SK-N-SH (cell line): ENCODE results near the gene ACOX2. TPM values are rescaled to one million over a fixed set of nuclear protein-coding genes. Genes with fewer than 3 reads are reported as not detected.
A peak's percentile ranks its signal among the peaks of the same experiment; 100 is the strongest.

Source experiments
- CTCF ChIA-PET: fragments of 300-600, 350-600 bp; formaldehyde crosslinking; extraction: SDS; loops from one replicate; lab custom pipeline; 2021; lab: Yijun Ruan, JAX
- POLR2A ChIA-PET: fragments of 350-600 bp; sonication (Branson Sonifier 250); formaldehyde crosslinking; extraction: SDS; loops from one replicate; lab custom pipeline; 2020; ENCODE audit warnings: antibody characterized with exemption, inconsistent platforms; lab: Yijun Ruan, JAX
- DNase-seq: peaks from one replicate; pipeline ENCODE4 v3.0.0; 2012
- H2AFZ ChIP-seq: fragments of 200-600 bp; sonication (generic); 2 replicates; pipeline ENCODE4 v1.8.1; 2016; ENCODE audit warnings: antibody characterized with exemption, mild to moderate bottlenecking, low read depth
- H3F3A ChIP-seq: fragments of 200-600 bp; sonication (generic); replicated peaks from 2 replicates; pipeline ENCODE3; 2016; ENCODE audit warnings: antibody characterized with exemption, mild to moderate bottlenecking; ENCODE audit not compliant: insufficient read depth
- H3K27ac ChIP-seq, 2 experiments: fragments of 200-500 bp in 1 of 2; fragments of 200-600 bp in 1 of 2; sonication (Bioruptor generic) in 1 of 2; sonication (generic), shearing (Covaris generic) in 1 of 2; 2 replicates each; pipeline versions ENCODE4 v1.5.1 to v1.6.1; 2014 to 2016; ENCODE audit warnings: low read depth in 2 of 2, inconsistent platforms in 1 of 2, low read length in 1 of 2, mild to moderate bottlenecking in 1 of 2, mixed read lengths in 1 of 2
- H3K27me3 ChIP-seq: fragments of 200-600 bp; sonication (generic), shearing (Covaris generic); 2 replicates; pipeline ENCODE4 v1.6.1; 2016; ENCODE audit warnings: mixed run types; ENCODE audit not compliant: insufficient read depth
- H3K36me3 ChIP-seq, 2 experiments: fragments of 200-500 bp in 1 of 2; fragments of 200-600 bp in 1 of 2; sonication (Bioruptor generic) in 1 of 2; sonication (generic) in 1 of 2; replicated peaks in 1 of 2; 2 replicates each; pipeline versions ENCODE3 to v1.5.1; 2014 to 2016; ENCODE audit warnings: low read length in 1 of 2, mild to moderate bottlenecking in 1 of 2; ENCODE audit not compliant: insufficient read depth in 2 of 2, control insufficient read depth in 1 of 2
- H3K4me1 ChIP-seq, 2 experiments: fragments of 200-500 bp in 1 of 2; fragments of 200-600 bp in 1 of 2; sonication (Bioruptor generic) in 1 of 2; sonication (generic), shearing (Covaris generic) in 1 of 2; 2 replicates each; pipeline versions ENCODE4 v1.5.1 to v1.6.1; 2014 to 2016; ENCODE audit warnings: low read depth in 1 of 2, low read length in 1 of 2, mixed run types in 1 of 2; ENCODE audit not compliant: insufficient read depth in 2 of 2, control insufficient read depth in 1 of 2
- H3K4me2 ChIP-seq: fragments of 200-600 bp; sonication (generic), shearing (Covaris generic); 2 replicates; pipeline ENCODE4 v1.6.1; 2017; ENCODE audit warnings: mixed run types
- H3K4me3 ChIP-seq, 2 experiments: fragments of 200-500 bp in 1 of 2; fragments of 200-600 bp in 1 of 2; sonication (Bioruptor generic) in 1 of 2; sonication (generic), shearing (Covaris generic) in 1 of 2; 2 replicates each; pipeline versions ENCODE4 v1.5.1 to v1.8.1; 2014 to 2016; ENCODE audit warnings: low read depth in 2 of 2, inconsistent platforms in 1 of 2, low read length in 1 of 2, mild to moderate bottlenecking in 1 of 2, mixed read lengths in 1 of 2, moderate library complexity in 1 of 2
- H3K79me2 ChIP-seq: fragments of 200-600 bp; sonication (generic); 2 replicates; pipeline ENCODE4 v1.8.1; 2017; ENCODE audit warnings: mild to moderate bottlenecking; ENCODE audit not compliant: insufficient read depth
- H3K9ac ChIP-seq: fragments of 200-600 bp; sonication (generic); 2 replicates; pipeline ENCODE4 v1.6.1; 2017; ENCODE audit warnings: mixed run types
- H3K9me2 ChIP-seq: fragments of 200-600 bp; sonication (generic); 2 replicates; pipeline ENCODE4 v1.6.1; 2017; ENCODE audit warnings: mixed run types
- H3K9me3 ChIP-seq: fragments of 200-600 bp; sonication (generic); 2 replicates; pipeline ENCODE4 v1.6.1; 2017; ENCODE audit warnings: mixed run types, mild to moderate bottlenecking, moderate library complexity
- H4K20me1 ChIP-seq: fragments of 200-600 bp; sonication (generic); 2 replicates; pipeline ENCODE4 v1.6.1; 2017; ENCODE audit warnings: mild to moderate bottlenecking, mixed run types; ENCODE audit not compliant: insufficient read depth
- FOSL2 ChIP-seq: IDR thresholded peaks from 2 replicates; pipeline ENCODE4 v1.4.0; 2012; ENCODE audit warnings: low read depth, mild to moderate bottlenecking, moderate library complexity, borderline replicate concordance
- FOXJ3 ChIP-seq: sonication (generic); formaldehyde crosslinking; IDR thresholded peaks from 2 replicates; pipeline ENCODE4 v1.5.1; 2020; ENCODE audit warnings: mild to moderate bottlenecking, missing genetic modification reagents
- JUND ChIP-seq: IDR thresholded peaks from 2 replicates; pipeline ENCODE4 v1.4.0; 2012
- MEF2A ChIP-seq: IDR thresholded peaks from 2 replicates; pipeline ENCODE4 v1.4.0; 2012; ENCODE audit warnings: low read depth, borderline replicate concordance
- NFIC ChIP-seq: IDR thresholded peaks from 2 replicates; pipeline ENCODE4 v1.4.0; 2012; ENCODE audit warnings: borderline replicate concordance
- POLR2AphosphoS5 ChIP-seq: IDR thresholded peaks from 2 replicates; pipeline ENCODE4 v1.6.1; 2012; ENCODE audit warnings: low read depth, low read length
- RCOR1 ChIP-seq: fragments of 150-350 bp; IDR thresholded peaks from 2 replicates; pipeline ENCODE4 v1.6.1; 2017; ENCODE audit warnings: antibody characterized with exemption, low read length
- RXRA ChIP-seq: IDR thresholded peaks from 2 replicates; pipeline ENCODE4 v1.4.0; 2012; ENCODE audit warnings: low read depth, mild to moderate bottlenecking, borderline replicate concordance
- SIN3A ChIP-seq: IDR thresholded peaks from 2 replicates; pipeline ENCODE4 v1.6.1; 2012; ENCODE audit warnings: low read depth, mild to moderate bottlenecking, low read length, moderate library complexity, borderline replicate concordance
- TCF12 ChIP-seq: IDR thresholded peaks from 2 replicates; pipeline ENCODE4 v1.4.0; 2012
- TEAD4 ChIP-seq: IDR thresholded peaks from 2 replicates; pipeline ENCODE4 v1.4.0; 2012; ENCODE audit warnings: mild to moderate bottlenecking, borderline replicate concordance; ENCODE audit not compliant: insufficient read depth
- WGBS: methylation state at CpG from one replicate; pipeline ENCODE4 v1.1.6; 2017; ENCODE audit warnings: low lambda C conversion rate; 5-methylcytosine and 5-hydroxymethylcytosine counted together
- polyA plus RNA-seq, 3 experiments: library from polyadenylated mRNA; depleted of rRNA; stranded (reverse); fragments of >200 nt; gene quantifications; 2 replicates each; pipeline ENCODE4 v1.2.3, GENCODE V29; 2012
- TF ChIP-seq, protein P1 (sequence below): fragments of 150-350 bp; IDR thresholded peaks from 2 replicates; pipeline ENCODE4 v1.6.1; 2017; ENCODE audit warnings: antibody characterized with exemption, low read length, low read depth, borderline replicate concordance
- TF ChIP-seq, protein P2 (sequence below): IDR thresholded peaks from 2 replicates; pipeline ENCODE4 v1.4.0; 2012; ENCODE audit warnings: low read depth
- TF ChIP-seq, protein P3 (sequence below): fragments of 200-600 bp; sonication (generic); IDR thresholded peaks from 2 replicates; pipeline ENCODE4 v1.6.1; 2017; ENCODE audit warnings: antibody characterized with exemption, mild to moderate bottlenecking, moderate library complexity
- TF ChIP-seq, protein P4 (sequence below): IDR thresholded peaks from 2 replicates; pipeline ENCODE4; 2012

The ACOX2 gene
- polyA plus RNA-seq, 1 of the 3 experiments (the other 2 are of a cell fraction) = 9.0 TPM

DNA sequence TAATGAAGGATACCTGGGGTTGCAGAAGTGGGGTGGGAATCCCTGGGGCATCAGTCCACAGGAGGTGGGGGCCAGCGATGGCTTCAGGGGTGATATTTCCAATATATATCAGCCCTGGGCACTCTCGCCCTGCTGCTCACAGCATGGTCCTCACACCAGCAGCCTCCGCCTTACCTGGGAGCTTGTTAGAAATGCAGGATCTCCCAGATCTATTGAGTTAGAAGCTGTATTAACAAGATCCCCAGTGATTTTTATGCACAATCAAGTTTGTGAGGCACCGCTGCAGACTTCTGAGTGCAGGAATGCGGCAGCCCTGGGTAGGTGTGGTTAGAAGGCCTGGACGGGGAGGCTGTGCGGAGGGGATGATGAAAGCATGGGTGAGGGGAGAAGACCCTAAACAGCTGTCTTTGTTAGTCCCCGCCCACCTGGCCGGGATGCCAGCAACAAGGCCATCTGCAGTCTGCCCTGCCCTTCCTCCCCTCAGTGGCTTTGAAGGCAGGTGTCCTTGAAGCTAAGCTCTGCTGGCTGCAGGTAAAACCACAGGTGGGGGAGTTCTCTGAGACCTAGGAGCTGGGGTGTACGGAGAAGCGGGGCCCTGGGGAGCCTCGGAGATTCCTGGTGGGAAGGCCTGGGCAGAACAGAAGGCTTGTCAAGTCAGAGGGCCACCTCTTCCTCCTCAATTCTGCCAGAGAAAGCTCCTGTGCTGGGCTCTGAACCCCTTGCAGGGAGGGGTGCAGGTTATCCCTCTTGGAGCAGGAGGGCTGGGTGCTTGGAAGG lies 28.8 kb upstream of the ACOX2 start:
- CTCF ChIA-PET = interaction anchor here (0.8 to 17.3 kb wide), 12 partner anchors 9 to 388 kb away, joined by 3 to 446 read pairs (median 5); partner anchors contain the start of gene KCTD6
- peaks cover 4% of the 10 kb centered on the region in 2 experiments; a peak in 1 of 4 replicates for H3K4me1 ChIP-seq

DNA sequence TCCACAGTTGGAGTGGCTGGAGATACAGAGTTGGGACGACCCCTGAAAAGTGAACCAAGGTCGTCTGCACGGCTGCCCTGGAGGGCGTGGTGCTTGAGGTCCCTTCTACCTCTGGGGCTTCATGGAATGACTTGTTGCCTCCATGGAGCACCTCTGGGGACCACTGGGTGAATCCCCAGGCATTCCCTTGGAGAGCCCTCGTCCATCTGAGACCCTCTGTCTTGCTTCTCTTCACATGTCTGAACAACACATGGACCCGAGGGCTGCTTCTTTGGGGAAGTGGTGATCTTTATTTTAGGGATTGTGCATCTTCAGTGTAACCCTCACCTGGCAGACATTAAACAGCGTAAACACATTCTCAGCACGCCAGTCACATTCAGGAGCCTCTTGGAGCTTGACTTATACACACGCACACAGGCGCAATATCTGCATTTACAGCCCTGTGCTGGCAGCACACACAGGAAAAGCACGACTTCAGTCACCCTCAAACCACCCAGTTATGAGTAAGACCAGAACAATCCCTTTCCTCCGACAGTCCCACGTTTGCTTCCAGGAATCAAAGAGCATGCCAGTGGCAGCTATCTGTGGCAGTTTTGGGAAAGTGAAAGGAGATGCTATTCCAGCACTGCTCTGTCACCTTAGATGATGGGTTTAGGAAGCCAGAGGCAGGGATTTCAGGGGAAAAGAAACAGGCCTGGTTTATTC lies 27.6 kb upstream of the ACOX2 start:
- CTCF ChIA-PET = interaction anchor here (0.8 to 17.3 kb wide), 2 partner anchors 63 to 387 kb away, joined by 4 to 446 read pairs; no protein-coding TSS in a partner anchor

More for the DNA sequence above, 28.8 kb upstream of the ACOX2 start:
- Histone ChIP-seq H3K27me3 (no peaks in the 10 kb centered on the region), H3K4me3 (no peak overlapping the region), H3K4me2 (no peak overlapping the region), H4K20me1 (no peaks in the 10 kb centered on the region), H3K9ac (no peak overlapping the region), H3F3A (no peaks in the 10 kb centered on the region), H2AFZ (no peak overlapping the region), H3K36me3 (no peaks in the 10 kb centered on the region), H3K79me2 (no peaks in the 10 kb centered on the region), H3K9me2 (no peaks in the 10 kb centered on the region), H3K27ac (no peak overlapping the region), H3K9me3 (no peaks in the 10 kb centered on the region)
- WGBS = 95% methylated on average over 12 of the region's 12 CpGs
- TF ChIP-seq, protein P1, sequence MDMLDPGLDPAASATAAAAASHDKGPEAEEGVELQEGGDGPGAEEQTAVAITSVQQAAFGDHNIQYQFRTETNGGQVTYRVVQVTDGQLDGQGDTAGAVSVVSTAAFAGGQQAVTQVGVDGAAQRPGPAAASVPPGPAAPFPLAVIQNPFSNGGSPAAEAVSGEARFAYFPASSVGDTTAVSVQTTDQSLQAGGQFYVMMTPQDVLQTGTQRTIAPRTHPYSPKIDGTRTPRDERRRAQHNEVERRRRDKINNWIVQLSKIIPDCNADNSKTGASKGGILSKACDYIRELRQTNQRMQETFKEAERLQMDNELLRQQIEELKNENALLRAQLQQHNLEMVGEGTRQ = no peak
- no peak for TF ChIP-seq RXRA
- TF ChIP-seq MEF2A = no peak
- TF ChIP-seq, protein P2, sequence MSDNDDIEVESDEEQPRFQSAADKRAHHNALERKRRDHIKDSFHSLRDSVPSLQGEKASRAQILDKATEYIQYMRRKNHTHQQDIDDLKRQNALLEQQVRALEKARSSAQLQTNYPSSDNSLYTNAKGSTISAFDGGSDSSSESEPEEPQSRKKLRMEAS = no peak
- TF ChIP-seq SIN3A = no peak
- TF ChIP-seq, protein P3, sequence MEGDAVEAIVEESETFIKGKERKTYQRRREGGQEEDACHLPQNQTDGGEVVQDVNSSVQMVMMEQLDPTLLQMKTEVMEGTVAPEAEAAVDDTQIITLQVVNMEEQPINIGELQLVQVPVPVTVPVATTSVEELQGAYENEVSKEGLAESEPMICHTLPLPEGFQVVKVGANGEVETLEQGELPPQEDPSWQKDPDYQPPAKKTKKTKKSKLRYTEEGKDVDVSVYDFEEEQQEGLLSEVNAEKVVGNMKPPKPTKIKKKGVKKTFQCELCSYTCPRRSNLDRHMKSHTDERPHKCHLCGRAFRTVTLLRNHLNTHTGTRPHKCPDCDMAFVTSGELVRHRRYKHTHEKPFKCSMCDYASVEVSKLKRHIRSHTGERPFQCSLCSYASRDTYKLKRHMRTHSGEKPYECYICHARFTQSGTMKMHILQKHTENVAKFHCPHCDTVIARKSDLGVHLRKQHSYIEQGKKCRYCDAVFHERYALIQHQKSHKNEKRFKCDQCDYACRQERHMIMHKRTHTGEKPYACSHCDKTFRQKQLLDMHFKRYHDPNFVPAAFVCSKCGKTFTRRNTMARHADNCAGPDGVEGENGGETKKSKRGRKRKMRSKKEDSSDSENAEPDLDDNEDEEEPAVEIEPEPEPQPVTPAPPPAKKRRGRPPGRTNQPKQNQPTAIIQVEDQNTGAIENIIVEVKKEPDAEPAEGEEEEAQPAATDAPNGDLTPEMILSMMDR = no peak
- POLR2A ChIA-PET = no interaction called here
- DNase-seq = no peak

More for the DNA sequence above, 27.6 kb upstream of the ACOX2 start:
- H3K4me3 ChIP-seq = no peak overlapping the region
- POLR2A ChIA-PET = no interaction called here
- H3K4me1 ChIP-seq = peaks cover 4% of the 10 kb centered on the region in 2 experiments; a peak in 1 of 4 replicates
- no peaks in the 10 kb centered on the region for H4K20me1 ChIP-seq
- no peaks in the 10 kb centered on the region for H3F3A ChIP-seq
- DNase-seq = no peak
- peak overlapping the region in 1 of 2 experiments; percentile 48; a peak in 1 of 4 replicates for H3K27ac ChIP-seq
- no peak overlapping the region for H2AFZ ChIP-seq
- H3K27me3 ChIP-seq = no peaks in the 10 kb centered on the region
- no peaks in the 10 kb centered on the region for H3K9me2 ChIP-seq
- H3K79me2 ChIP-seq = no peaks in the 10 kb centered on the region
- no peaks in the 10 kb centered on the region for H3K9me3 ChIP-seq
- WGBS = 69% methylated on average over 13 of the region's 13 CpGs
- H3K9ac ChIP-seq = no peak overlapping the region
- 0 out of 2 replicates have a peak, but pooled peaks have one; percentile 38 for TF ChIP-seq TEAD4
- no peak for TF ChIP-seq SIN3A
- peak; percentile 27; the same call in 1 of the 2 replicates for TF ChIP-seq NFIC
- TF ChIP-seq, protein P2 = peak; percentile 57
- TF ChIP-seq, protein P4, sequence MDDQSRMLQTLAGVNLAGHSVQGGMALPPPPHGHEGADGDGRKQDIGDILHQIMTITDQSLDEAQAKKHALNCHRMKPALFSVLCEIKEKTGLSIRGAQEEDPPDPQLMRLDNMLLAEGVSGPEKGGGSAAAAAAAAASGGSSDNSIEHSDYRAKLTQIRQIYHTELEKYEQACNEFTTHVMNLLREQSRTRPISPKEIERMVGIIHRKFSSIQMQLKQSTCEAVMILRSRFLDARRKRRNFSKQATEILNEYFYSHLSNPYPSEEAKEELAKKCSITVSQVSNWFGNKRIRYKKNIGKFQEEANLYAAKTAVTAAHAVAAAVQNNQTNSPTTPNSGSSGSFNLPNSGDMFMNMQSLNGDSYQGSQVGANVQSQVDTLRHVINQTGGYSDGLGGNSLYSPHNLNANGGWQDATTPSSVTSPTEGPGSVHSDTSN = peak; percentile 44
- no peak for TF ChIP-seq MEF2A
- no peak for TF ChIP-seq POLR2AphosphoS5
- no peak for TF ChIP-seq RCOR1
- no peak for TF ChIP-seq FOXJ3 (CRISPR knock-in tag)
- TF ChIP-seq RXRA = peak; percentile 11; the same call in 1 of the 2 replicates
- TF ChIP-seq TCF12 = peak; percentile 64
- peak; percentile 37; the same call in 1 of the 2 replicates for TF ChIP-seq JUND
- peak; percentile 58; the same call in 1 of the 2 replicates for TF ChIP-seq FOSL2
- H3K4me2 ChIP-seq = peak overlapping the region; percentile 29; the same call in 1 of the 2 replicates
- no peaks in the 10 kb centered on the region for H3K36me3 ChIP-seq
